K562 (cell line): Measurements from ENCODE around the gene TGFB1I1. TPM values are rescaled to one million over a fixed set of nuclear protein-coding genes. Genes with fewer than 3 reads are reported as not detected.
A peak's percentile ranks its signal among the peaks of the same experiment; 100 is the strongest.

Experiments used
- ARID2 ChIP-seq: fragments of 450-650 bp; IDR thresholded peaks from 2 replicates; pipeline ENCODE4 v1.6.1; 2017; ENCODE audit warnings: antibody characterized with exemption, mild to moderate bottlenecking
- CBX2 ChIP-seq: fragments of 200-600 bp; sonication (generic); IDR thresholded peaks from one replicate; pipeline ENCODE4 v1.6.1; 2012; ENCODE audit warnings: mild to moderate bottlenecking, low read length, inconsistent platforms; ENCODE audit not compliant: insufficient read depth, poor library complexity, severe bottlenecking
- CBX5 ChIP-seq: IDR thresholded peaks from 2 replicates; pipeline ENCODE4 v1.6.1; 2014; ENCODE audit warnings: low read depth, borderline replicate concordance
- CHD2 ChIP-seq: IDR thresholded peaks from 2 replicates; pipeline ENCODE4 v1.6.1; 2011; ENCODE audit warnings: low read depth, low read length
- CXXC5 ChIP-seq: fragments of 250-450 bp; sonication (Bioruptor Pico); IDR thresholded peaks from 2 replicates; pipeline ENCODE4 v1.8.0; 2022; ENCODE audit warnings: inconsistent platforms, mild to moderate bottlenecking, moderate library complexity
- E2F1 ChIP-seq: sonication (generic); formaldehyde crosslinking; IDR thresholded peaks from 2 replicates; pipeline ENCODE4 v1.8.1; 2023; ENCODE audit warnings: mild to moderate bottlenecking, missing genetic modification reagents, moderate library complexity
- EZH2 ChIP-seq: IDR thresholded peaks from 2 replicates; pipeline ENCODE4 v1.6.1; 2012; ENCODE audit warnings: low read depth, mild to moderate bottlenecking, inconsistent platforms, low read length, borderline replicate concordance
- KLF10 ChIP-seq: fragments of 250-450 bp; sonication (Bioruptor Pico); IDR thresholded peaks from 2 replicates; pipeline ENCODE4 v1.6.1; 2021; ENCODE audit warnings: matching md5 sums
- MTA2 ChIP-seq: fragments of 450-650 bp; IDR thresholded peaks from 2 replicates; pipeline ENCODE4 v1.6.1; 2016; ENCODE audit warnings: low read depth
- NBN ChIP-seq: fragments of 450-650 bp; IDR thresholded peaks from 2 replicates; pipeline ENCODE4 v1.6.1; 2016; ENCODE audit warnings: low read depth, mild to moderate bottlenecking
- NRF1 ChIP-seq, 2 experiments: fragments of 450-650 bp; IDR thresholded peaks in 1 of 2; conservative IDR thresholded peaks in 1 of 2; 2 replicates each; pipeline ENCODE4 v1.6.1; 2014; ENCODE audit warnings: mild to moderate bottlenecking in 2 of 2
- PATZ1 ChIP-seq: fragments of 250-450 bp; sonication (Bioruptor Pico); IDR thresholded peaks from 2 replicates; pipeline ENCODE4 v1.5.0; 2020; ENCODE audit warnings: mild to moderate bottlenecking, borderline replicate concordance
- RBBP5 ChIP-seq: fragments of 200-600 bp; sonication (generic); IDR thresholded peaks from 2 replicates; pipeline ENCODE4 v1.6.1; 2012; ENCODE audit warnings: borderline replicate concordance, mild to moderate bottlenecking, low read length, control low read depth, inconsistent platforms; ENCODE audit not compliant: insufficient read depth, poor library complexity, severe bottlenecking
- SP2 ChIP-seq: IDR thresholded peaks from 2 replicates; pipeline ENCODE4 v1.6.1; 2011; ENCODE audit warnings: mild to moderate bottlenecking, low read depth, low read length, moderate library complexity; ENCODE audit not compliant: poor library complexity, severe bottlenecking; ENCODE audit errors: extremely low read depth
- SPI1 ChIP-seq: IDR thresholded peaks from 2 replicates; pipeline ENCODE4 v1.6.1; 2011; ENCODE audit warnings: low read depth, low read length, control low read depth, borderline replicate concordance
- ZBTB33 ChIP-seq: sonication (generic); formaldehyde crosslinking; IDR thresholded peaks from 2 replicates; pipeline ENCODE4 v1.8.1; 2023; ENCODE audit warnings: mild to moderate bottlenecking, missing genetic modification reagents
- ZFP36 ChIP-seq: fragments of 150-350 bp; IDR thresholded peaks from 2 replicates; pipeline ENCODE4 v1.6.1; 2018; ENCODE audit warnings: low read length, low read depth; ENCODE audit not compliant: partially characterized antibody
- ZNF766 ChIP-seq: fragments of 200-800 bp; sonication (Bioruptor generic); conservative IDR thresholded peaks from 2 replicates; pipeline ENCODE4 v1.6.1; 2016; ENCODE audit warnings: missing genetic modification characterization, missing compliant biosample characterization
- polyA plus RNA-seq, 8 experiments: library from polyadenylated mRNA; depleted of rRNA in 4 of 8; stranded (reverse) in 5 of 8; unstranded in 3 of 8; fragments of >200 nt; fragmentation: Nextera tagmentation in 2 of 8; fragmentation: Illumina TruSeq in 1 of 8; extraction: Ambion mirVana in 2 of 8; extraction: Trizol in 1 of 8; gene quantifications; 2 replicates each; pipeline versions ENCODE4 v1.2.1 to v1.2.3, GENCODE V29; 2011 to 2014; ENCODE audit warnings: inconsistent platforms in 1 of 8, missing spikeins in 1 of 8
- total RNA-seq, 7 experiments: library from RNA; depleted of rRNA in 6 of 7; stranded (reverse); fragments of >200 nt in 6 of 7; fragmentation: Illumina TruSeq in 2 of 7; extraction: Trizol in 2 of 7; gene quantifications; 2 replicates each; pipeline versions ENCODE4 v1.2.1 to v1.2.3, GENCODE V29; 2011 to 2021; ENCODE audit warnings: low replicate concordance in 1 of 7
- TF ChIP-seq, protein P1 (sequence below): fragments of 450-650 bp; IDR thresholded peaks from 2 replicates; pipeline ENCODE4 v1.6.1; 2016

The TGFB1I1 gene
- total and polyA plus RNA-seq, 9 of the 15 experiments (the other 6 are each of a cell fraction or from before 2014, with no cell fraction given), result 0.04 to 0.91 (median 0.19) TPM

GRCh38 chr16:31459687-31460581, 12.0 kb upstream of the TGFB1I1 start (continued):
- 0 out of 2 replicates have a peak, but pooled peaks have one; percentile 7 for TF ChIP-seq E2F1 (CRISPR knock-in tag)
- TF ChIP-seq CXXC5, result no peak; the same call in 1 of the 2 replicates
- no peak for TF ChIP-seq ZNF766 (CRISPR knock-in tag)
- TF ChIP-seq MTA2, result no peak
- no peak for TF ChIP-seq SPI1
- peak; percentile 98 for TF ChIP-seq NRF1 (conservative IDR thresholded peaks at IDR 0.05 in 1 of 2, IDR thresholded peaks at IDR 0.05 in 1 of 2)
- no peak for TF ChIP-seq ARID2
- TF ChIP-seq ZFP36, result peak; percentile 13
- TF ChIP-seq CBX5, result no peak
- TF ChIP-seq SP2, result no peak
- TF ChIP-seq, protein P1, sequence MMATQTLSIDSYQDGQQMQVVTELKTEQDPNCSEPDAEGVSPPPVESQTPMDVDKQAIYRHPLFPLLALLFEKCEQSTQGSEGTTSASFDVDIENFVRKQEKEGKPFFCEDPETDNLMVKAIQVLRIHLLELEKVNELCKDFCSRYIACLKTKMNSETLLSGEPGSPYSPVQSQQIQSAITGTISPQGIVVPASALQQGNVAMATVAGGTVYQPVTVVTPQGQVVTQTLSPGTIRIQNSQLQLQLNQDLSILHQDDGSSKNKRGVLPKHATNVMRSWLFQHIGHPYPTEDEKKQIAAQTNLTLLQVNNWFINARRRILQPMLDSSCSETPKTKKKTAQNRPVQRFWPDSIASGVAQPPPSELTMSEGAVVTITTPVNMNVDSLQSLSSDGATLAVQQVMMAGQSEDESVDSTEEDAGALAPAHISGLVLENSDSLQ, result no peak
- no peak for TF ChIP-seq CHD2
- TF ChIP-seq ZBTB33 (CRISPR knock-in tag), result peak; percentile 25; the same call in 1 of the 2 replicates
- no peak for TF ChIP-seq KLF10
- no peak for TF ChIP-seq PATZ1 (CRISPR knock-in tag)
- TF ChIP-seq CBX2, result no peak
- no peak for TF ChIP-seq EZH2
- TF ChIP-seq RBBP5, result peak; percentile 10
- TF ChIP-seq NBN, result peak; percentile 86; the same call in 1 of the 2 replicates
